ENCODE results near the gene TBC1D20. TPM values are rescaled to one million over a fixed set of nuclear protein-coding genes. Genes with fewer than 3 reads are reported as not detected.
"Not testable (repeated sequence)": the region's sequence is repeated elsewhere in the genome, so short reads cannot be mapped to it uniquely, and the experiment has no call there.

TBC1D20 gene
- total RNA-seq, 4 donors from 2014 or later = 37.2 to 60.6 (median 53.3) TPM

GRCh38 chr20:458776-459175, 3.6 kb downstream of the TBC1D20 start:
- ATAC-seq (ENCODE audit: low FRiP score) = no peak
- no peak for TF ChIP-seq CTCF (IDR thresholded peaks at IDR 0.05)
- no peak for DNase-seq (ENCODE audit: low spot score)

GRCh38 chr20:454951-455350, 7.4 kb downstream of the TBC1D20 start:
- ATAC-seq (ENCODE audit: low FRiP score) (no peak), DNase-seq (ENCODE audit: low spot score) (no peak)
- no peak for TF ChIP-seq CTCF (IDR thresholded peaks at IDR 0.05)

- DNase-seq (ENCODE audit: low spot score); ATAC-seq (ENCODE audit: low FRiP score): not testable (repeated sequence)
Measured at GRCh38 chr20:452021-452420, 10.3 kb downstream of the TBC1D20 start.

- TF ChIP-seq CTCF (IDR thresholded peaks at IDR 0.05) = no peak
- DNase-seq (ENCODE audit: low spot score) (no peak), ATAC-seq (ENCODE audit: low FRiP score) (no peak)
Measured at GRCh38 chr20:445514-446336, 16.6 kb downstream of the TBC1D20 start.

- DNase-seq (ENCODE audit: low spot score) (no peak), ATAC-seq (ENCODE audit: low FRiP score) (no peak)
- TF ChIP-seq CTCF (IDR thresholded peaks at IDR 0.05) = no peak
Measured at GRCh38 chr20:444862-445426, 17.4 kb downstream of the TBC1D20 start.

- no peak for TF ChIP-seq CTCF (IDR thresholded peaks at IDR 0.05)
- DNase-seq (ENCODE audit: low spot score) (no peak), ATAC-seq (ENCODE audit: low FRiP score) (no peak)
Measured at GRCh38 chr20:444117-444516, 18.2 kb downstream of the TBC1D20 start.

- TF ChIP-seq CTCF (IDR thresholded peaks at IDR 0.05) = no peak
- DNase-seq (ENCODE audit: low spot score) (no peak), ATAC-seq (ENCODE audit: low FRiP score) (no peak)
Measured at GRCh38 chr20:443223-443775, 19.0 kb downstream of the TBC1D20 start.

Measured in omental fat pad (tissue), 4 donors.